GM12874 (cell line): Measurements from ENCODE around the gene TPCN1.

ENCODE experiments used
- CTCF ChIP-seq: IDR thresholded peaks from 2 replicates; pipeline ENCODE4 v1.5.1; 2011; ENCODE audit warnings: low read depth, mild to moderate bottlenecking, control low read depth, low read length, moderate library complexity; ENCODE audit not compliant: insufficient read depth

The TPCN1 gene

GRCh38 chr12:113222730-113223531 lies 1.7 kb downstream of the TPCN1 start:
- TF ChIP-seq CTCF, result no peak

- no peak for TF ChIP-seq CTCF
These were observed 3.7 kb downstream of the TPCN1 start for GRCh38 chr12:113224955-113225354.

GRCh38 chr12:113226696-113227568 lies 5.7 kb downstream of the TPCN1 start:
- TF ChIP-seq CTCF, result no peak

GRCh38 chr12:113227686-113228391 lies 6.6 kb downstream of the TPCN1 start:
- TF ChIP-seq CTCF, result no peak

- TF ChIP-seq CTCF, result no peak
These were observed 7.2 kb downstream of the TPCN1 start for GRCh38 chr12:113228394-113229028.

GRCh38 chr12:113230315-113231234 lies 9.3 kb downstream of the TPCN1 start:
- TF ChIP-seq CTCF, result no peak
